ENCODE data around the gene SPRTN. TPM values are rescaled to one million over a fixed set of nuclear protein-coding genes. Genes with fewer than 3 reads are reported as not detected.

SPRTN gene
- total and polyA plus RNA-seq, 2 donors (not counting 3 experiments of a cell fraction or from before 2014, with no cell fraction given): 15.4 to 16.1 TPM

- FAIRE-seq: no peak
- dilution Hi-C loops (cut with MboI; ENCODE audit: extremely low pct_ligation_motif_present, low sequenced_read_pairs) (no loop called here), intact Hi-C loops (cut with micrococcal nuclease) (loop anchor here (5.0 kb wide), 1 partner anchor 77 kb away; the partner anchor contains the start of gene GNPAT)
- Histone ChIP-seq H3K36me3 (ENCODE audit: control insufficient read depth in 2 of 2, extremely low read depth in 1 of 2, insufficient read depth in 2 of 2, low read length in 2 of 2) (no peaks in the 10 kb centered on the region), H4K20me1 (replicated peaks; ENCODE audit: control insufficient read depth, extremely low read depth, insufficient read depth, low read length) (no peaks in the 10 kb centered on the region), H3K27me3 (ENCODE audit: control insufficient read depth in 2 of 2, insufficient read depth in 2 of 2, low read length in 2 of 2) (no peaks in the 10 kb centered on the region), H3K79me2 (ENCODE audit: control insufficient read depth, insufficient read depth, low read length) (no peaks in the 10 kb centered on the region), H3K9ac (replicated peaks; ENCODE audit: extremely low read depth, insufficient read depth, low read length) (no peak overlapping the region), H3K4me1 (ENCODE audit: control insufficient read depth, extremely low read depth, insufficient read depth, low read length) (peaks cover 9% of the 10 kb centered on the region), H3K9me1 (replicated peaks; ENCODE audit: control insufficient read depth, extremely low read depth, insufficient read depth, low read length) (no peaks in the 10 kb centered on the region), H3K9me3 (replicated peaks; ENCODE audit: control insufficient read depth, insufficient read depth, low read length) (no peaks in the 10 kb centered on the region), H3K27ac (ENCODE audit: insufficient read depth, low read depth, low read length) (no peak overlapping the region), H2AFZ (ENCODE audit: low read depth, low read length) (no peak overlapping the region), H3K4me3 (replicated peaks in 1 of 3; ENCODE audit: insufficient read depth in 1 of 3, low read depth in 1 of 3, low read length in 3 of 3) (no peak overlapping the region), H3K4me2 (ENCODE audit: insufficient read depth, low read length) (no peak overlapping the region)
- no TSS peak for BruUV-seq (replicated peaks)
- ChIA-PET CTCF (interaction anchor here (1.1 to 1.4 kb wide), 2 partner anchors 14 to 268 kb away, joined by 3 to 4 read pairs; no protein-coding TSS in a partner anchor), POLR2A (no interaction called here)
- DNase-seq (ENCODE audit: low read depth, low spot score): no peak
- no peak for TF ChIP-seq CTCF (IDR thresholded peaks at IDR 0.05; ENCODE audit: extremely low read depth in 1 of 2, insufficient read depth in 1 of 2, low read depth in 1 of 2, low read length in 2 of 2)
- TF ChIP-seq POLR2AphosphoS5 (IDR thresholded peaks at IDR 0.05; ENCODE audit: insufficient read depth, low read depth, low read length): no peak
- TF ChIP-seq FOS (IDR thresholded peaks at IDR 0.05; ENCODE audit: borderline replicate concordance, insufficient read depth, low read length): no peak
- TF ChIP-seq MAX (IDR thresholded peaks at IDR 0.05; ENCODE audit: insufficient read depth, insufficient read length): no peak
- TF ChIP-seq MYC (IDR thresholded peaks at IDR 0.05; ENCODE audit: low read depth, low read length): no peak
- TF ChIP-seq POLR2A (IDR thresholded peaks at IDR 0.05; ENCODE audit: low read depth, low read length): no peak
- no peak for TF ChIP-seq GATA2 (IDR thresholded peaks at IDR 0.05; ENCODE audit: insufficient read depth, insufficient read length, low read depth, low read length)
- TF ChIP-seq EZH2 (IDR thresholded peaks at IDR 0.05; ENCODE audit: borderline replicate concordance, low read depth, low read length, severe bottlenecking): no peak
- no peak for TF ChIP-seq JUN (IDR thresholded peaks at IDR 0.05; ENCODE audit: borderline replicate concordance, insufficient read depth, insufficient read length, low read depth)
Measured at GRCh38 chr1:231319080-231319479, 19.0 kb upstream of the SPRTN start.
